Endothelial cell of umbilical vein (primary cell): ENCODE measurements around the gene CELSR3. TPM values are rescaled to one million over a fixed set of nuclear protein-coding genes. Genes with fewer than 3 reads are reported as not detected.

Experiments
- BruUV-seq: library from RNA; stranded (reverse); fragments of 400-500 nt; replicated peaks from 2 replicates; lab custom pipeline; 2021; lab: Mats Ljungman, UMichigan
- CTCF ChIA-PET: fragments of 300-600, 350-600 bp; sonication (Branson Sonifier 250); formaldehyde crosslinking; loops from one replicate; lab custom pipeline; 2021; ENCODE audit warnings: antibody characterized with exemption, inconsistent platforms; lab: Charles Lee
- POLR2A ChIA-PET: fragments of 300-600, 350-600 bp; sonication (Branson Sonifier 250); formaldehyde crosslinking; loops from one replicate; lab custom pipeline; 2021; ENCODE audit warnings: antibody characterized with exemption, inconsistent platforms; lab: Charles Lee
- DNase-seq: peaks from one replicate; pipeline ENCODE4 v3.0.0-alpha.2; 2011; ENCODE audit warnings: low read depth, low spot score
- FAIRE-seq: peaks from 2 replicates; lab custom pipeline; 2011; peaks lifted over from hg19 to GRCh38; lab: Jason Lieb, UNC
- H2AFZ ChIP-seq: 2 replicates; pipeline ENCODE4 v1.6.0; 2012; ENCODE audit warnings: low read depth, low read length, control low read depth, inconsistent platforms
- H3K27ac ChIP-seq: 2 replicates; pipeline ENCODE4 v1.5.1; 2011; ENCODE audit warnings: low read depth, mild to moderate bottlenecking, control low read depth, low read length, moderate library complexity; ENCODE audit not compliant: insufficient read depth
- H3K27me3 ChIP-seq, 2 experiments: 2 replicates each; pipeline versions ENCODE4 v1.6.0 to v1.6.1; 2011; ENCODE audit warnings: low read length in 2 of 2, mixed read lengths in 1 of 2; ENCODE audit not compliant: control insufficient read depth in 2 of 2, insufficient read depth in 2 of 2
- H3K36me3 ChIP-seq, 2 experiments: 2 replicates in 1 of 2; 3 replicates in 1 of 2; pipeline ENCODE4 v1.5.1; 2011; ENCODE audit warnings: low read length in 2 of 2, mild to moderate bottlenecking in 1 of 2, moderate library complexity in 1 of 2; ENCODE audit not compliant: control insufficient read depth in 2 of 2, insufficient read depth in 2 of 2; ENCODE audit errors: extremely low read depth in 1 of 2
- H3K4me1 ChIP-seq: 3 replicates; pipeline ENCODE4 v1.5.1; 2011; ENCODE audit warnings: mild to moderate bottlenecking, low read length; ENCODE audit not compliant: control insufficient read depth, insufficient read depth; ENCODE audit errors: extremely low read depth
- H3K4me2 ChIP-seq: 2 replicates; pipeline ENCODE4 v1.6.1; 2011; ENCODE audit warnings: low read length, control low read depth, mixed read lengths; ENCODE audit not compliant: insufficient read depth
- H3K4me3 ChIP-seq, 3 experiments: fragments of 200-600 bp in 1 of 3; sonication (generic), shearing (Covaris generic) in 1 of 3; replicated peaks in 1 of 3; 2 replicates each; pipeline ENCODE4 v1.5.1; 2011 to 2016; ENCODE audit warnings: control low read depth in 3 of 3, low read length in 3 of 3, mild to moderate bottlenecking in 2 of 3, inconsistent platforms in 1 of 3, low read depth in 1 of 3, moderate library complexity in 1 of 3; ENCODE audit not compliant: insufficient read depth in 1 of 3
- H3K79me2 ChIP-seq: 2 replicates; pipeline ENCODE4 v1.6.0; 2012; ENCODE audit warnings: low read length, inconsistent platforms; ENCODE audit not compliant: control insufficient read depth, insufficient read depth
- H3K9ac ChIP-seq: replicated peaks from 2 replicates; pipeline ENCODE3; 2011; ENCODE audit warnings: low read length, control low read depth; ENCODE audit not compliant: insufficient read depth; ENCODE audit errors: extremely low read depth
- H3K9me1 ChIP-seq: replicated peaks from 3 replicates; pipeline ENCODE4 v1.6.0; 2011; ENCODE audit warnings: mild to moderate bottlenecking, low read length; ENCODE audit not compliant: control insufficient read depth, insufficient read depth; ENCODE audit errors: extremely low read depth
- H3K9me3 ChIP-seq: replicated peaks from 2 replicates; pipeline ENCODE4 v1.5.1; 2012; ENCODE audit warnings: low read length, inconsistent platforms; ENCODE audit not compliant: control insufficient read depth, insufficient read depth
- H4K20me1 ChIP-seq: replicated peaks from 2 replicates; pipeline ENCODE3; 2011; ENCODE audit warnings: mild to moderate bottlenecking, low read length; ENCODE audit not compliant: control insufficient read depth, insufficient read depth; ENCODE audit errors: extremely low read depth
- CTCF ChIP-seq, 2 donors: IDR thresholded peaks; 1 replicate in 1 of 2; 2 replicates in 1 of 2; pipeline ENCODE4 v1.5.1; 2011; ENCODE audit warnings: low read length in 2 of 2, mild to moderate bottlenecking in 2 of 2, moderate library complexity in 2 of 2, control low read depth in 1 of 2, inconsistent platforms in 1 of 2, low read depth in 1 of 2; ENCODE audit not compliant: insufficient read depth in 1 of 2; ENCODE audit errors: extremely low read depth in 1 of 2
- EZH2 ChIP-seq: IDR thresholded peaks from 2 replicates; pipeline ENCODE4 v1.6.1; 2012; ENCODE audit warnings: borderline replicate concordance, low read depth, mild to moderate bottlenecking, moderate library complexity, low read length, inconsistent platforms; ENCODE audit not compliant: severe bottlenecking
- FOS ChIP-seq: IDR thresholded peaks from 2 replicates; pipeline ENCODE4 v1.6.1; 2011; ENCODE audit warnings: mild to moderate bottlenecking, low read length, moderate library complexity, borderline replicate concordance; ENCODE audit not compliant: insufficient read depth
- GATA2 ChIP-seq: IDR thresholded peaks from 2 replicates; pipeline ENCODE4 v1.7.0; 2011; ENCODE audit warnings: low read depth, mild to moderate bottlenecking, moderate library complexity, mixed read lengths, low read length; ENCODE audit not compliant: insufficient read length, insufficient read depth
- JUN ChIP-seq: IDR thresholded peaks from 2 replicates; pipeline ENCODE4 v1.6.1; 2011; ENCODE audit warnings: borderline replicate concordance, low read depth; ENCODE audit not compliant: insufficient read length, insufficient read depth
- MAX ChIP-seq: IDR thresholded peaks from 2 replicates; pipeline ENCODE4 v1.6.1; 2011; ENCODE audit not compliant: insufficient read depth, insufficient read length
- MYC ChIP-seq: IDR thresholded peaks from one replicate; pipeline ENCODE4 v1.6.1; 2011; ENCODE audit warnings: mild to moderate bottlenecking, low read depth, low read length
- POLR2A ChIP-seq: IDR thresholded peaks from 2 replicates; pipeline ENCODE4 v1.6.1; 2012; ENCODE audit warnings: low read depth, mild to moderate bottlenecking, control low read depth, low read length
- POLR2AphosphoS5 ChIP-seq: IDR thresholded peaks from 2 replicates; pipeline ENCODE4 v1.6.1; 2012; ENCODE audit warnings: low read depth, mild to moderate bottlenecking, control low read depth, low read length, moderate library complexity; ENCODE audit not compliant: insufficient read depth
- dilution Hi-C: fragments of 300-500 bp; cut with MboI; formaldehyde crosslinking; loops from one replicate; pipeline ENCODE4 v1.15.0; 2019; ENCODE audit warnings: low sequenced_read_pairs; ENCODE audit not compliant: extremely low pct_ligation_motif_present
- intact Hi-C: fragments of 100-400 bp; cut with micrococcal nuclease; formaldehyde crosslinking; loops from one replicate; pipeline ENCODE4 v1.10.0; 2022
- polyA plus RNA-seq, 4 experiments: library from polyadenylated mRNA; depleted of rRNA in 3 of 4; stranded (reverse) in 3 of 4; unstranded in 1 of 4; fragments of >200 nt; gene quantifications; 2 replicates each; pipeline versions ENCODE4 v1.2.1 to v1.2.3, GENCODE V29; 2011 to 2012; ENCODE audit warnings: missing spikeins in 1 of 4
- total RNA-seq: library from RNA; stranded (reverse); gene quantifications from 2 replicates; pipeline ENCODE4 v1.2.3, GENCODE V29; 2021

The CELSR3 gene
- total and polyA plus RNA-seq, 2 donors (not counting 3 experiments of a cell fraction or from before 2014, with no cell fraction given), result 0.25 to 0.71 TPM

- H2AFZ ChIP-seq, result no peak overlapping the region
- no TSS peak for BruUV-seq
- POLR2A ChIA-PET, result no interaction called here
- intact Hi-C loops, result no loop called here
- H3K27me3 ChIP-seq, result no peaks in the 10 kb centered on the region
- H3K36me3 ChIP-seq, result no peaks in the 10 kb centered on the region
- H3K9me1 ChIP-seq, result no peaks in the 10 kb centered on the region
- CTCF ChIA-PET, result no interaction called here
- no peak overlapping the region for H3K4me3 ChIP-seq
- no peaks in the 10 kb centered on the region for H3K4me1 ChIP-seq
- H3K4me2 ChIP-seq, result no peak overlapping the region
- no peak overlapping the region for H3K27ac ChIP-seq
- H3K9ac ChIP-seq, result no peak overlapping the region
- TF ChIP-seq EZH2 (no peak), JUN (no peak), GATA2 (no peak), POLR2A (no peak), MYC (no peak), MAX (no peak), FOS (no peak), CTCF (IDR thresholded peaks at IDR 0.05; ENCODE audit: extremely low read depth in 1 of 2, insufficient read depth in 1 of 2, low read depth in 1 of 2, low read length in 2 of 2) (no peak), POLR2AphosphoS5 (no peak)
- no peak for DNase-seq
- no peaks in the 10 kb centered on the region for H3K79me2 ChIP-seq
- dilution Hi-C loops, result no loop called here
- FAIRE-seq, result no peak
- no peaks in the 10 kb centered on the region for H4K20me1 ChIP-seq
- no peaks in the 10 kb centered on the region for H3K9me3 ChIP-seq
Measured at GRCh38 chr3:48672522-48672921, 9.8 kb upstream of the CELSR3 start.
